RWPE1 (cell line): ENCODE data around the gene RPL26.
A peak's percentile ranks its signal among the peaks of the same experiment; 100 is the strongest.

Source experiments
- CTCF ChIA-PET: fragments of 350-600 bp; sonication (Branson Sonifier 250); formaldehyde crosslinking; extraction: SDS; loops from one replicate; lab custom pipeline; 2021; lab: Yijun Ruan, JAX
- POLR2A ChIA-PET: fragments of 400-600 bp; formaldehyde crosslinking; extraction: SDS; loops from one replicate; lab custom pipeline; 2020; ENCODE audit warnings: antibody characterized with exemption; ENCODE audit not compliant: low non-redundant PET; lab: Yijun Ruan, JAX
- DNase-seq: peaks from one replicate; pipeline ENCODE4 v3.0.0; 2012; ENCODE audit warnings: low spot score
- H3K27ac ChIP-seq: fragments of 450-650 bp; 2 replicates; pipeline ENCODE4 v1.5.1; 2017
- CTCF ChIP-seq: fragments of 450-650 bp; conservative IDR thresholded peaks from 2 replicates; pipeline ENCODE4 v1.5.1; 2017; ENCODE audit warnings: low read depth, mild to moderate bottlenecking

The RPL26 gene

DNA sequence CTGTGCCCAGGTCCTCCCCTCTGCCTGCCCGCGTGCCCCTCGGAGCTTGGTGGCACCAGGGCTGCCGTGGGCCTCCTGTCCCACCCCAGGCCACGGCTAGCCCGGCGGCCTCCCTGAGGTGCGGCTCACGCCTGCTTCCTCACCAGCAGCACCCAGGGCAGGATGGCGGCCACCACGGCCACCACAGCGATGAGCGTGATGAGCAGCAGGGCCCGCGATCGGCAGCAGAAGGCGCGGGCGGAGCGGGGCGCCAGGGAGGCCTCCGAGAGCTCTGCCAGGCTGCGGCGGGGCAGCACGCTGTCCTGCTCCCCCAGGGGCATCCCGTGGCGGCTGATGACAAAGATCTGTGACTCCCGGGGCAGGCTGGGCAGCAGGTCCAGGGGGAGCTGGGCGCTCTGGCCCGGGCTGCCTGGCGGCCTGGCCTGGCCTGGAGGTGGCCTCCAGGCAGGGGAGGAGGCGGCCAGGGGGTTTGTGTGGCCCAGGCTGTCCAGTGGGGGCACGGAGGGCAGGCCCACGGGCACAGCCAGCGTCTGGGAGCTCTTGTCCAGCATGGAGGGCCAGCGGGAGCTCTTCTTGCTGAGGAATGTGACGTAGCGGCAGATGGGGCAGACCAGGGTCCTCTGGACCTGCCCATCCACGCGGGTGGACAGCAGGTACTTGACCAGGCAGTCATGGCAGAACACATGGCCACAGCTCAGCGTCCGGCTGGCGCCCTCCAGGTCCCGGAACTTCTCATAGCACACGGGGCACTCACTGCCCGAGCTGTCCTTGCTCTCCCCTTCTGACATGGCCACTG, 9.9 kb upstream of the RPL26 start:
- no peak for TF ChIP-seq CTCF

GRCh38 chr17:8392274-8392673, 9.3 kb upstream of the RPL26 start:
- ChIA-PET POLR2A (no interaction called here), CTCF (interaction anchor here (0.6 to 0.9 kb wide), 2 partner anchors 18 to 1159 kb away, joined by 3 read pairs; no protein-coding TSS in a partner anchor)
- TF ChIP-seq CTCF = no peak
- H3K27ac ChIP-seq = no peak overlapping the region
- no peak for DNase-seq

More for the DNA sequence above, 9.9 kb upstream of the RPL26 start:
- DNase-seq = no peak
- ChIA-PET CTCF (interaction anchor here (0.6 kb wide), 1 partner anchor 1159 kb away, joined by 3 read pairs; no protein-coding TSS in a partner anchor), POLR2A (no interaction called here)
- no peak overlapping the region for H3K27ac ChIP-seq

DNA sequence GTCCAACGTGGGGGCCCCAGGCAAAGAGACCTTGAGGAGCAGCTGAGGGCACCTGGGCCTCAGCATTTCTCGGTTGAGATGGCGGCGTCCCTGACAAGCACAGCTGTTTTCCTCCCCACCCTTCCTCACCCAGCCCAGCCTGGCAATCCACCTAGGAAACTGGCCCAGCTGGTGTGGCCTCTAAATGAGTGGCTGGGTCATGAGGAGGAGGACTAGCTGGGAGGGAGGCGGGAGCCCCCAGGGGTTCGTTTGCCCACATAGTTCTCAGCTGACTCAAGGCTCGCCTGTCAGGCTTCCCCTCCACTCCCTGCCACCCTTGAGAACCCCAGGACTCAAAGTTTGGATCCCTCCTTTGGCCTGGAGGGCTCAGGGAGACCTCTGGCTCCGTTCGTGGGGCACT, 8.7 kb upstream of the RPL26 start:
- no peak overlapping the region for H3K27ac ChIP-seq
- peak; percentile 42 for DNase-seq
- CTCF ChIA-PET = interaction anchor here (0.7 to 0.9 kb wide), 2 partner anchors 9 to 18 kb away, joined by 3 read pairs; no protein-coding TSS in a partner anchor
- POLR2A ChIA-PET = no interaction called here
- TF ChIP-seq CTCF = no peak

GRCh38 chr17:8387914-8388651, 5.1 kb upstream of the RPL26 start:
- DNase-seq = no peak
- CTCF ChIA-PET = interaction anchor here (0.5 kb wide), 1 partner anchor 346 kb away, joined by 3 read pairs; no protein-coding TSS in a partner anchor
- TF ChIP-seq CTCF = no peak
- no peak overlapping the region for H3K27ac ChIP-seq
- POLR2A ChIA-PET = no interaction called here

GRCh38 chr17:8386841-8387240, 3.8 kb upstream of the RPL26 start:
- POLR2A ChIA-PET = interaction anchor here (0.6 kb wide), 1 partner anchor 368 kb away, joined by 3 read pairs; no protein-coding TSS in a partner anchor
- no peak for TF ChIP-seq CTCF
- CTCF ChIA-PET = interaction anchor here (0.7 kb wide), 1 partner anchor 358 kb away, joined by 3 read pairs; no protein-coding TSS in a partner anchor
- no peak for DNase-seq
- no peak overlapping the region for H3K27ac ChIP-seq

DNA sequence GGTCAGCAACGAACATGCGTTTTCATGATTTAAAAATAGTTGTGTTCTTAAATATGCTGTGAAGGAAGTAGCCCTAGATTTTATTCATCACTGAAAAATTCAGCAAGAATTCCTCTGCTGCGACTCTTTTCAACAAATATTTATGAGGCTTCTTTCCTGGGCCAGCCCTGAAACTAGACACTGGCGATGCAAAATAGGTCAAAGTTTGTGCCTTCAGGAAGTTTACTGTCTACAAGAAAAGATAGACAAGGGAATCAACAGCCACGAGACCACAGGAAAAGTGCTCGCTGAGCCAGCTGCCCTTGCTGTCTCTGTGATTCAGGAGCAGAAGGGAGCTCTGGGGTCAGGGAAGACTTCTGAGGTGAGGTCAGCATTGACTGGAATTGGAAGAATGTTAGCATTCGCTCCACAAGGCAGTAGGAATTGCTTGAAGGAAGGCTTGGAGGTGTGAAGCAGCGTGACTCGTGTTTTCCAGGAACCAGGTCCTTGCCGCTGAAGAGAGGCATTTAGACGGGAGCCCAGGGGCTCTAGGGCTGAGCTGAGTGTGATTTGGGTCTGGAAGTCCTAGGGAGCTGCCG, 1.9 kb upstream of the RPL26 start:
- POLR2A ChIA-PET = interaction anchor here (1.5 kb wide), 1 partner anchor 51 kb away, joined by 5 read pairs; the partner anchor contains the start of gene NDEL1
- peak; percentile 44 for DNase-seq
- peak overlapping the region; percentile 88 for H3K27ac ChIP-seq

More for the DNA sequence above, 1.9 kb upstream of the RPL26 start:
- TF ChIP-seq CTCF = no peak
- CTCF ChIA-PET = no interaction called here
